Gastroesophageal sphincter (tissue), 3 donors: Measurements from ENCODE around the gene GPR37L1.

ENCODE experiments used
- CTCF ChIP-seq, 4 experiments: fragments of 200-600 bp in 2 of 4; fragments of 450-650 bp in 2 of 4; sonication (generic) in 1 of 4; IDR thresholded peaks; one replicate each; pipeline ENCODE4 v1.5.1; 2017 to 2019; ENCODE audit warnings: antibody characterized with exemption in 4 of 4, mild to moderate bottlenecking in 2 of 4, moderate library complexity in 2 of 4
- EP300 ChIP-seq: sonication (generic); formaldehyde crosslinking; IDR thresholded peaks from one replicate; pipeline ENCODE4 v1.6.1; 2017; ENCODE audit warnings: antibody characterized with exemption, mild to moderate bottlenecking
- POLR2A ChIP-seq, 2 donors: fragments of 450-650 bp; IDR thresholded peaks; one replicate each; pipeline ENCODE4 v1.6.1; 2017; ENCODE audit warnings: antibody characterized with exemption in 2 of 2, mild to moderate bottlenecking in 2 of 2, moderate library complexity in 1 of 2
- POLR2AphosphoS5 ChIP-seq: sonication (generic); formaldehyde crosslinking; IDR thresholded peaks from one replicate; pipeline ENCODE4 v1.6.1; 2017; ENCODE audit warnings: antibody characterized with exemption

- TF ChIP-seq CTCF (IDR thresholded peaks at IDR 0.05) (no peak), POLR2A (IDR thresholded peaks at IDR 0.05) (no peak), POLR2AphosphoS5 (no peak), EP300 (no peak)
These were observed 14.7 kb upstream of the GPR37L1 start for GRCh38 chr1:202107801-202108731.
